HCT116 (cell line): ENCODE results near the gene FNDC11.

Experiments used
- ATF3 ChIP-seq: IDR thresholded peaks from 2 replicates; pipeline ENCODE4 v1.6.1; 2012
- CTCF ChIP-seq, 3 experiments: fragments of 200-600 bp in 1 of 3; sonication (generic) in 1 of 3; IDR thresholded peaks in 2 of 3; conservative IDR thresholded peaks in 1 of 3; 2 replicates each; pipeline ENCODE4 v1.5.1; 2012 to 2017; ENCODE audit warnings: low read depth in 2 of 3, low read length in 2 of 3, antibody characterized with exemption in 1 of 3, borderline replicate concordance in 1 of 3, control low read depth in 1 of 3, mild to moderate bottlenecking in 1 of 3, mixed read lengths in 1 of 3, mixed run types in 1 of 3, moderate library complexity in 1 of 3; ENCODE audit not compliant: insufficient read depth in 1 of 3
- EGR1 ChIP-seq: IDR thresholded peaks from 2 replicates; pipeline ENCODE4 v1.6.1; 2012; ENCODE audit warnings: low read depth
- ELF1 ChIP-seq: IDR thresholded peaks from 2 replicates; pipeline ENCODE4 v1.6.1; 2012; ENCODE audit warnings: low read depth, borderline replicate concordance
- EZH2 ChIP-seq: fragments of 200-600 bp; sonication (generic); IDR thresholded peaks from 2 replicates; pipeline ENCODE4 v1.6.1; 2017; ENCODE audit warnings: antibody characterized with exemption, mixed run types
- MAX ChIP-seq: IDR thresholded peaks from 2 replicates; pipeline ENCODE4 v1.6.1; 2012
- POLR2A ChIP-seq: IDR thresholded peaks from 2 replicates; pipeline ENCODE4 v1.7.0; 2011; ENCODE audit warnings: borderline replicate concordance; ENCODE audit not compliant: insufficient read depth, insufficient read length; ENCODE audit errors: extremely low read depth
- POLR2AphosphoS5 ChIP-seq: IDR thresholded peaks from 2 replicates; pipeline ENCODE4 v1.6.1; 2011; ENCODE audit warnings: mild to moderate bottlenecking, low read depth, low read length, moderate library complexity
- RAD21 ChIP-seq: IDR thresholded peaks from 2 replicates; pipeline ENCODE4 v1.6.1; 2012; ENCODE audit warnings: low read depth, mild to moderate bottlenecking
- REST ChIP-seq: IDR thresholded peaks from 2 replicates; pipeline ENCODE4 v1.6.1; 2012; ENCODE audit warnings: low read depth
- SP1 ChIP-seq: IDR thresholded peaks from 2 replicates; pipeline ENCODE4 v1.6.1; 2012; ENCODE audit warnings: low read depth
- ZNF274 ChIP-seq: fragments of 200-500 bp; sonication (Bioruptor generic); IDR thresholded peaks from 2 replicates; pipeline ENCODE4 v1.6.1; 2014; ENCODE audit warnings: mild to moderate bottlenecking, low read depth, low read length, inconsistent platforms

- no peak for TF ChIP-seq CTCF (IDR thresholded peaks at IDR 0.05 in 2 of 3, conservative IDR thresholded peaks at IDR 0.05 in 1 of 3; ENCODE audit: borderline replicate concordance in 1 of 3, insufficient read depth in 1 of 3, low read depth in 2 of 3, low read length in 2 of 3)
- no peak for TF ChIP-seq POLR2A
- no peak for TF ChIP-seq REST
- TF ChIP-seq RAD21 = no peak
- TF ChIP-seq MAX = no peak
- no peak for TF ChIP-seq EZH2
- no peak for TF ChIP-seq ELF1
- TF ChIP-seq ATF3 = no peak
- no peak for TF ChIP-seq EGR1
- TF ChIP-seq ZNF274 = no peak
- no peak for TF ChIP-seq SP1
- TF ChIP-seq POLR2AphosphoS5 = no peak
Measured at GRCh38 chr20:63518946-63519667, 34.9 kb upstream of the FNDC11 start.
